A673 (cell line): Measurements from ENCODE around the gene IGF1. TPM values are rescaled to one million over a fixed set of nuclear protein-coding genes. Genes with fewer than 3 reads are reported as not detected.

Source experiments
- BruUV-seq: library from RNA; stranded (reverse); fragments of 400-500 nt; replicated peaks from 2 replicates; lab custom pipeline; 2021; lab: Mats Ljungman, UMichigan
- CTCF ChIA-PET: fragments of 300-600 bp; sonication (Branson Sonifier 250); formaldehyde crosslinking; loops from one replicate; lab custom pipeline; 2022; ENCODE audit warnings: antibody characterized with exemption; lab: Charles Lee
- POLR2A ChIA-PET: fragments of 300-600 bp; sonication (Branson Sonifier 250); formaldehyde crosslinking; loops from one replicate; lab custom pipeline; 2022; ENCODE audit warnings: antibody characterized with exemption; ENCODE audit not compliant: low non-redundant PET; lab: Charles Lee
- DNase-seq: peaks from one replicate; pipeline ENCODE4 v3.0.0-alpha.2; 2015; ENCODE audit warnings: low spot score
- H3K27ac ChIP-seq: fragments of 200-600 bp; sonication (generic); 2 replicates; pipeline ENCODE4 v1.5.1; 2016; ENCODE audit warnings: mixed run types, low read depth, mild to moderate bottlenecking, mixed read lengths, antibody characterized with exemption, low read length; ENCODE audit not compliant: poor library complexity, severe bottlenecking
- H3K27me3 ChIP-seq: fragments of 200-600 bp; sonication (generic); replicated peaks from 2 replicates; pipeline ENCODE4 v1.6.1; 2017; ENCODE audit warnings: mixed run types, low read depth, mild to moderate bottlenecking, mixed read lengths, antibody characterized with exemption, low read length; ENCODE audit not compliant: insufficient read depth, poor library complexity
- H3K36me3 ChIP-seq: fragments of 200-600 bp; sonication (generic); 2 replicates; pipeline ENCODE4 v1.6.1; 2016; ENCODE audit warnings: mixed run types, mild to moderate bottlenecking, mixed read lengths, antibody characterized with exemption, low read length; ENCODE audit not compliant: insufficient read depth, poor library complexity, severe bottlenecking
- H3K4me1 ChIP-seq: fragments of 200-600 bp; sonication (generic); 2 replicates; pipeline ENCODE4 v1.6.1; 2017; ENCODE audit warnings: mixed run types, mild to moderate bottlenecking, mixed read lengths, antibody characterized with exemption, low read length; ENCODE audit not compliant: insufficient read depth, poor library complexity, severe bottlenecking
- H3K4me3 ChIP-seq: fragments of 200-600 bp; sonication (generic); 2 replicates; pipeline ENCODE4 v1.5.1; 2016; ENCODE audit warnings: low read depth, mixed run types, mild to moderate bottlenecking, mixed read lengths, low read length; ENCODE audit not compliant: poor library complexity, severe bottlenecking
- H3K9me3 ChIP-seq: fragments of 200-600 bp; sonication (generic); 2 replicates; pipeline ENCODE4 v1.6.1; 2016; ENCODE audit warnings: mixed run types, low read depth, mild to moderate bottlenecking, mixed read lengths, antibody characterized with exemption, low read length; ENCODE audit not compliant: poor library complexity, severe bottlenecking
- CTCF ChIP-seq: fragments of 300-800, 200-600 bp; sonication (generic); conservative IDR thresholded peaks from 2 replicates; pipeline ENCODE4 v1.5.1; 2017; ENCODE audit warnings: low read depth, mild to moderate bottlenecking, antibody characterized with exemption, low read length, moderate library complexity, mixed read lengths
- EZH2 ChIP-seq: fragments of 200-600 bp; sonication (generic); IDR thresholded peaks from 2 replicates; pipeline ENCODE4 v1.6.1; 2017; ENCODE audit warnings: borderline replicate concordance, low read depth, mild to moderate bottlenecking, mixed read lengths, antibody characterized with exemption, low read length; ENCODE audit not compliant: poor library complexity, severe bottlenecking
- intact Hi-C: fragments of 100-400 bp; cut with micrococcal nuclease; formaldehyde crosslinking; loops from one replicate; pipeline ENCODE4 v1.10.0; 2022; ENCODE audit not compliant: unreplicated experiment
- total RNA-seq: library from RNA; stranded (reverse); gene quantifications from 2 replicates; pipeline ENCODE4 v1.2.3, GENCODE V29; 2021

The IGF1 gene
- total RNA-seq, 1 experiment from 2014 or later = 16.4 TPM

GRCh38 chr12:102437511-102437910 lies 42.9 kb downstream of the IGF1 start:
- Histone ChIP-seq H3K27me3 (no peaks in the 10 kb centered on the region), H3K27ac (no peak overlapping the region), H3K4me1 (peaks cover 9% of the 10 kb centered on the region), H3K4me3 (no peak overlapping the region), H3K9me3 (no peaks in the 10 kb centered on the region), H3K36me3 (no peaks in the 10 kb centered on the region)
- intact Hi-C loops = no loop called here
- BruUV-seq = no TSS peak
- TF ChIP-seq CTCF = no peak
- TF ChIP-seq EZH2 = no peak
- ChIA-PET POLR2A (no interaction called here), CTCF (no interaction called here)
- no peak for DNase-seq

- Histone ChIP-seq H3K27me3 (no peaks in the 10 kb centered on the region), H3K4me1 (peaks cover 9% of the 10 kb centered on the region), H3K36me3 (no peaks in the 10 kb centered on the region), H3K4me3 (no peak overlapping the region), H3K27ac (no peak overlapping the region), H3K9me3 (no peaks in the 10 kb centered on the region)
- intact Hi-C loops = no loop called here
- POLR2A ChIA-PET = no interaction called here
- peak; percentile 34 for DNase-seq
- BruUV-seq = no TSS peak
- CTCF ChIA-PET = no interaction called here
- TF ChIP-seq CTCF (no peak), EZH2 (no peak)
Observed at GRCh38 chr12:102436867-102437266, 43.5 kb downstream of the IGF1 start.

GRCh38 chr12:102435827-102436436 lies 44.4 kb downstream of the IGF1 start:
- ChIA-PET CTCF (no interaction called here), POLR2A (no interaction called here)
- H3K4me1 ChIP-seq = peaks cover 9% of the 10 kb centered on the region
- no peak for DNase-seq
- no peaks in the 10 kb centered on the region for H3K9me3 ChIP-seq
- BruUV-seq = no TSS peak
- H3K27ac ChIP-seq = no peak overlapping the region
- intact Hi-C loops = no loop called here
- no peak for TF ChIP-seq EZH2
- no peak for TF ChIP-seq CTCF
- H3K27me3 ChIP-seq = no peaks in the 10 kb centered on the region
- H3K36me3 ChIP-seq = no peaks in the 10 kb centered on the region
- no peak overlapping the region for H3K4me3 ChIP-seq
